BE2C (cell line): ENCODE results near the gene ZNF593OS.

Experiments
- DNase-seq: peaks from one replicate; pipeline ENCODE4 v3.0.0-alpha.2; 2020
- H3K27me3 ChIP-seq: fragments of 250-450 bp; sonication (Bioruptor Pico); 2 replicates; pipeline ENCODE4 v1.5.1; 2020; ENCODE audit warnings: mild to moderate bottlenecking
- H3K36me3 ChIP-seq: fragments of 250-450 bp; sonication (Bioruptor Pico); 2 replicates; pipeline ENCODE4 v1.5.1; 2020; ENCODE audit warnings: mild to moderate bottlenecking
- H3K4me1 ChIP-seq: fragments of 250-450 bp; sonication (Bioruptor Pico); 2 replicates; pipeline ENCODE4 v1.5.1; 2020
- H3K4me3 ChIP-seq: 2 replicates; pipeline ENCODE4 v1.5.1; 2011; ENCODE audit warnings: low read depth, low read length
- H3K9me3 ChIP-seq: fragments of 250-450 bp; sonication (Bioruptor Pico); 2 replicates; pipeline ENCODE4 v1.5.1; 2020
- TF ChIP-seq, protein P1 (sequence below): IDR thresholded peaks from 2 replicates; pipeline ENCODE4 v1.5.1; 2012; ENCODE audit warnings: mild to moderate bottlenecking, low read depth, low read length

The ZNF593OS gene

DNA sequence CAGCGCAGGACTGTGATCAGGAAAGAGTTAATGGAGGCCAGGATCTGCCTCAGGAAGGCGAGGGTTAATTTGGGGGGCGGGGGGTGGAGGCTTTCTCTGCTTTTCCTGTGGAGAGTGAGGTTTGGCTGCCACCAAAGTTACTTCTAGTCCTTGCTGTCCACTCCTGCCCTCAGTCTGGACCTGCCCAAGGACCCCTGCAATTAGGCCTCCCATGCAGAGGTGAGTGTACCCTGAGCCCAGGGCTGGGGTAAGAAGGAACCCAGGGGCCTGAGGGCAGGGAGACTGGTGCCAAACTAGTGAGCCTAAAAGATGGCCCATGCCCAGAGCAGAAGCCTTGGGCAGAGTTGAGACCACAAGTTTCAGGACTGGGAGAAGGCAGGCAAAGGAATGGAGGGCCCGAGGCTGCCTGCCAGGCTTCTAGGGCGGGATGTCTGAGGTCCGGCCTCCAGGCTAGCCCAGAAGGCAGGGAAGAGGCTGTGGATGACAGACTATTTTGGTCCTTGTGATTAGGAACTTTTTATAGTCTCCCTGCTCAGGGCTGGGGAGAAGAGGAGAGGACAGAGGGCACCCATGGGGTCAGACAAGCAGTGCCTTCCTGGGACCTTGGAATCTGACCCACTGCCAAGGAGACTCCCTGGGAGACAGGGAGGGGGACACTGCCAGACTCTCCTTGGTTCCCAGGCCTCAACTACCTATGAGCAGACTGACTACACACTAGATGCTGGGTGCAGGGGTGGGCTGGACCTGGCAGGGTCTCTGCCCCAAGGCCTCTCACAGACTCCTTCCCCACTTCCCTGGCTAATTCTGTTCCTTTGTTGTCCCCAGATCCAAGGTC lies 12.5 kb downstream of the ZNF593OS start, which contains the start of gene FAM110D:
TSS of gene FAM110D (plus strand) at position 172 of the 835 bp plus-strand sequence. CDS start 2,213 bp downstream, outside the sequence.
- TF ChIP-seq, protein P1, sequence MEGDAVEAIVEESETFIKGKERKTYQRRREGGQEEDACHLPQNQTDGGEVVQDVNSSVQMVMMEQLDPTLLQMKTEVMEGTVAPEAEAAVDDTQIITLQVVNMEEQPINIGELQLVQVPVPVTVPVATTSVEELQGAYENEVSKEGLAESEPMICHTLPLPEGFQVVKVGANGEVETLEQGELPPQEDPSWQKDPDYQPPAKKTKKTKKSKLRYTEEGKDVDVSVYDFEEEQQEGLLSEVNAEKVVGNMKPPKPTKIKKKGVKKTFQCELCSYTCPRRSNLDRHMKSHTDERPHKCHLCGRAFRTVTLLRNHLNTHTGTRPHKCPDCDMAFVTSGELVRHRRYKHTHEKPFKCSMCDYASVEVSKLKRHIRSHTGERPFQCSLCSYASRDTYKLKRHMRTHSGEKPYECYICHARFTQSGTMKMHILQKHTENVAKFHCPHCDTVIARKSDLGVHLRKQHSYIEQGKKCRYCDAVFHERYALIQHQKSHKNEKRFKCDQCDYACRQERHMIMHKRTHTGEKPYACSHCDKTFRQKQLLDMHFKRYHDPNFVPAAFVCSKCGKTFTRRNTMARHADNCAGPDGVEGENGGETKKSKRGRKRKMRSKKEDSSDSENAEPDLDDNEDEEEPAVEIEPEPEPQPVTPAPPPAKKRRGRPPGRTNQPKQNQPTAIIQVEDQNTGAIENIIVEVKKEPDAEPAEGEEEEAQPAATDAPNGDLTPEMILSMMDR: no peak
- DNase-seq: no peak
- no peaks in the 10 kb centered on the region for H3K9me3 ChIP-seq
- peaks cover 7% of the 10 kb centered on the region for H3K4me1 ChIP-seq
- H3K4me3 ChIP-seq: no peak within 1 kb of the TSS
- H3K36me3 ChIP-seq: no peaks in the 10 kb centered on the region
- no peaks in the 10 kb centered on the region for H3K27me3 ChIP-seq

DNA sequence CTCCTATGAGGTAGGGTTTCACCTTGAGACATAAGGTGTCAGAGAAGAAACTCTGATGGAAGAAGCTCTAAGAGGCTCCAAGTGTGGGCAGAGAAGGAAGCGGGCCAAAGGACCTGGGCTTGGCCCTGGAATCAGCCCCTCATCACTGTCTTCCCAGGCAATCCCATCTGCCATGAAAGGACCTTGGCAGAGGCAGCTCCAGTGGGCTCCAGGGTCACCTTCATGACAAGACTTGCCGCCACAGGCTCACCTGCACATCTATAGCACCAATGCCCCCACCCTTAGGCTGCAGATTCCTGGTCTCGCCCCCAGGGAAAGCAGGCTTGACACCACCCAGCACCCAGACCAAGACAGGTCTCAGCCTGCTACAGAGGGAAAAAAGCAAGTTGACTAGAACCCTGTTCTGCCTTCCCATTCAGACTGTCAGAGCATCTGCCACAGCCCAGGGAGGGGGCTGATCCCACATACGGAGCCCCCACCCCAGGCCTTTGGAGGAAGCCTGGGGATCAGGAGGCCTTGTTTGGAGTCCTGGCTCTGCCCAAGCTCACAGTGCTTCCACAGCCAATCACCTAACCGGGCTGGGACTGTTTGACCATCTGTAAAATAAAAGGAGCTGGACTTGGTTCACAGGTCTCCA lies 13.2 kb downstream of the ZNF593OS start:
- peaks cover 7% of the 10 kb centered on the region for H3K4me1 ChIP-seq

DNA sequence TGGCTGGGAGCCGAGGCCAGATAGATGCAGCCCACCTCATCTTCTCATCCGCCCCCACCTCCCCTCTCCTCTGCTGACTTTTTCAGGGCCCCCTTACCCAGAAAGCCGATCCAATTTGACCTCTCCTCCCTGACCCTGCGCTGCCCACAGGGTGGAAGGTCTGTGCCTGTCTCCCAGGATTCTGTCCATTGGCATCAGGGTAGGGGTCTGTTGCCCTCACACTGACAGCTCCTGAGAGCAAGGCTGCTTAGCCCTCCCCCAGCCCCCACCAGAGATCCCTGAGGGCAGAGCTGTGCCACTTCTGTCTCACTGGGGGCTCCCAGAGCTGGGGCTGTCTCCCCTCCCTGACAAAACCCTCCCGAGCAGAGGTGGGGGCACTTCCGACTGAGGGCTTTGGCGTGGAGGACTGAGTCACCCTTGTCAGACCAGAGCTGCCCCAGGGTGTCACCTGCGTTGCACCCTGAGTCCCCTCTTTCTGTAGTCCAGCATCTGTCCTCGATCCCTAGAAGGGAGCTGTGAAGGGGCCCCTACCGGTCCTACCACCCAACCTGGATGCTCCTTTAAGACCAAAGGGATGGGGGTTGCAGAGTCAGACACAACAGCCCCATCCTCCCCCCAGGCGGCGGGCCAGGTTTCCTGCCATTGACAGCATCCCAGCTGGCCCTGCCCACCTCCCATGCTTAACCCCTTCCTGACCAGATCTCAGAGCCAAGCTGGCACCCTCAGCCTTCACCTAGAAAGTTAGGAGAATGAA lies 15.2 kb downstream of the ZNF593OS start:
- H3K36me3 ChIP-seq: no peaks in the 10 kb centered on the region
- peaks cover 7% of the 10 kb centered on the region for H3K4me1 ChIP-seq
- peak; percentile 51 for DNase-seq
- TF ChIP-seq, protein P1: no peak
- no peaks in the 10 kb centered on the region for H3K9me3 ChIP-seq
- no peaks in the 10 kb centered on the region for H3K27me3 ChIP-seq
- no peak overlapping the region for H3K4me3 ChIP-seq

More for the DNA sequence above, 13.2 kb downstream of the ZNF593OS start:
- no peaks in the 10 kb centered on the region for H3K36me3 ChIP-seq
- H3K4me3 ChIP-seq: no peak overlapping the region
- DNase-seq: no peak
- TF ChIP-seq, protein P1: no peak
- H3K27me3 ChIP-seq: no peaks in the 10 kb centered on the region
- no peaks in the 10 kb centered on the region for H3K9me3 ChIP-seq

DNA sequence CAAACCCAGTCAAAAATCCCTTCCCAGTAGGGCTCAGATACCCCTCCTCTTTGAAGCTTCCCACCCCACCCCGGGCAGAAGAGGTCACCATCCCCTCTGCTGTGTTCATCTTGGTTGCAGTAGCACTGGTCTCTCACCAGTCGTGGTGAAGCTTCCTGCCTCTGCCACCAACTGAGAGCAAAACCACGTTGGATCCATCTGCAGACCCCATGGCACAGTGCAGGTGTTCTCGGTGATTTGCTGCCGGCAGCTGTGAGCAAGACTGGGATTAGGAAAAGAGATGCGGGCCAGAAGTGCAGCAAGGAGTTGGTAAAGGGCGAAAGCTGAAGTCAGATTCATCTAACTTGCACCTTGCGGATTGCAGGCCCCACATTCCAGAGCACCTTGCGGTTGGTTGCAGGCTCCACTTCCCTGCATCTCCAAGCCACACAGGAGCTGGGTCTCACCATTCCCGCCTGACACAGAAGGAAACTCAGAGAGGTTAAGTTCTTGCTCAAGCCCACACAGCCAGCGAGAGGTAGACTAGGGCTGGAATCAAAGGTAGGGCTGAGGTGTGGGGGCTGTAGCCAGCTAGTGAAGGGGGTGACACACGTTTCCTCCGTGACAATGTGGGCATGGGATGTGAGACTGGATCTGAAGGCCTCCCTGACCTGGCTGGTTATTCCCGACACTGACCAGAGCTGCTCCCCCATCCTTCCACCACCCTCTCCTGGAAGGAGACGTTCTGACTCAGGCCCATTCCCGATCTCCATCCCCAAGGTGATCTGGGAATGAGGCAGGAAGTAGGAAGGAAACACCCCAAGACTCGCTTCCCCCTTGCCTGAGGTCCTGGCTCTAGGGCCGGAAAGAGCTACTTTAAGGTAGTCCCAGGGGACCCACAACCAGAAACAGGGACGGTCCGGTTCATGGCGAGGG lies 16.0 kb downstream of the ZNF593OS start:
- H3K4me3 ChIP-seq: no peak overlapping the region
- H3K27me3 ChIP-seq: no peaks in the 10 kb centered on the region
- H3K9me3 ChIP-seq: no peaks in the 10 kb centered on the region
- peaks cover 7% of the 10 kb centered on the region for H3K4me1 ChIP-seq
- H3K36me3 ChIP-seq: no peaks in the 10 kb centered on the region
- DNase-seq: no peak
- TF ChIP-seq, protein P1: no peak

DNA sequence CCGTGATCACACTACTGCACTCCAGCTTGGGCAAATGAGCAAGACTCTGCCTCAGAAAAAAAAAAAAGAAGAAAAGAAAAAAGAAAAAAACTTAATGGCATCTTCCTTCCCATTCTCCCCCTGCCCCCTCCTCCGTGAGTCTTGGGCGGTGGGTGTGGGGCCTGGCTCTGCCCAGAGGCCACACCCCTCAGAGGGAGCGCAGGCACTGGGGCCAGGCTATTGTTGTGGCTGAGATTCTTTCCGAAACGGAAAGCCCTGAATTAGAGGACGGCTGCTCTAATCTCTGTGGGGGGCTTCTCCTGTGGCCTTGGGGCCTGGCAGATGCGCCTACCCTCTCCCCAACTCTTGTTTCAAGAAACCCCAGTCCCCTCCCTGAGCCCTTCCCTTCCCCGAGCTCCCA lies 16.9 kb downstream of the ZNF593OS start:
- no peak for DNase-seq
- TF ChIP-seq, protein P1: no peak

More for the DNA sequence above, 16.9 kb downstream of the ZNF593OS start:
- peaks cover 7% of the 10 kb centered on the region for H3K4me1 ChIP-seq
- no peaks in the 10 kb centered on the region for H3K9me3 ChIP-seq
- no peaks in the 10 kb centered on the region for H3K27me3 ChIP-seq
- no peak overlapping the region for H3K4me3 ChIP-seq
- no peaks in the 10 kb centered on the region for H3K36me3 ChIP-seq
